ENCODE data around the gene NCBP1. TPM values are rescaled to one million over a fixed set of nuclear protein-coding genes. Genes with fewer than 3 reads are reported as not detected.
"Not testable (repeated sequence)": the region's sequence is repeated elsewhere in the genome, so short reads cannot be mapped to it uniquely, and the experiment has no call there.

The NCBP1 gene
- total RNA-seq, 2 donors from 2014 or later, result 22.4 to 22.7 TPM

- peak; percentile 54 for DNase-seq
- peak; percentile 70 to 73 for ATAC-seq
These were observed 18.1 kb upstream of the NCBP1 start for GRCh38 chr9:97615439-97616072.

GRCh38 chr9:97617939-97618416 lies 15.6 kb upstream of the NCBP1 start:
- intact Hi-C loops (cut with DNase I), result loop anchor here (5.0 kb wide), 2 partner anchors 151 to 206 kb away; partner anchors contain the start of gene TDRD7 (in 1 of the 2)
- ATAC-seq, result no peak
- DNase-seq, result no peak

More at GRCh38 chr9:97615439-97616072, 18.1 kb upstream of the NCBP1 start:
- intact Hi-C loops (cut with DNase I), result loop anchor here (1.0 to 5.0 kb wide), 3 partner anchors 147 to 203 kb away; partner anchors contain the start of gene TDRD7 (in 1 of the 2)

GRCh38 chr9:97620063-97620462 lies 13.6 kb upstream of the NCBP1 start:
- intact Hi-C loops (cut with DNase I); DNase-seq; ATAC-seq: not testable (repeated sequence)

- DNase-seq; ATAC-seq; intact Hi-C loops (cut with DNase I): not testable (repeated sequence)
These were observed 11.1 kb upstream of the NCBP1 start for GRCh38 chr9:97622483-97622882.

GRCh38 chr9:97623946-97624345 lies 9.7 kb upstream of the NCBP1 start:
- ATAC-seq, result no peak
- intact Hi-C loops (cut with DNase I), result no loop called here
- DNase-seq, result no peak

- intact Hi-C loops (cut with DNase I), result no loop called here
- ATAC-seq (peak; percentile 58 to 67), DNase-seq (no peak)
These were observed 8.0 kb upstream of the NCBP1 start for GRCh38 chr9:97625620-97626019.

GRCh38 chr9:97627624-97628023 lies 6.0 kb upstream of the NCBP1 start:
- intact Hi-C loops (cut with DNase I), result no loop called here
- DNase-seq (no peak), ATAC-seq (no peak)

- intact Hi-C loops (cut with DNase I), result no loop called here
- ATAC-seq (no peak), DNase-seq (no peak)
These were observed 5.0 kb upstream of the NCBP1 start for GRCh38 chr9:97628668-97629067.

- intact Hi-C loops (cut with DNase I), result no loop called here
- no peak for DNase-seq
These were observed 4.5 kb upstream of the NCBP1 start for GRCh38 chr9:97629156-97629555.

GRCh38 chr9:97630591-97630990 lies 3.0 kb upstream of the NCBP1 start:
- DNase-seq (no peak), ATAC-seq (no peak)
- intact Hi-C loops (cut with DNase I), result no loop called here

More at GRCh38 chr9:97629156-97629555, 4.5 kb upstream of the NCBP1 start:
- no peak for ATAC-seq

- DNase-seq, result peak; percentile 67
- ATAC-seq, result peak; percentile 5 to 22
- intact Hi-C loops (cut with DNase I), result no loop called here
These were observed 1.2 kb upstream of the NCBP1 start for GRCh38 chr9:97632248-97632984.

- no peak for DNase-seq
- intact Hi-C loops (cut with DNase I), result no loop called here
- ATAC-seq, result peak in 1 of 2 donors; percentile 6
These were observed 354 bp downstream of the NCBP1 start for GRCh38 chr9:97633859-97634490.

GRCh38 chr9:97635026-97635425 lies 1.4 kb downstream of the NCBP1 start:
- DNase-seq, result no peak
- intact Hi-C loops (cut with DNase I), result no loop called here
- no peak for ATAC-seq

- intact Hi-C loops (cut with DNase I), result no loop called here
- no peak for DNase-seq
- no peak for ATAC-seq
These were observed 3.3 kb downstream of the NCBP1 start for GRCh38 chr9:97636903-97637302.

- ATAC-seq, result no peak
- intact Hi-C loops (cut with DNase I), result no loop called here
- no peak for DNase-seq
These were observed 5.0 kb downstream of the NCBP1 start for GRCh38 chr9:97638666-97639065.

GRCh38 chr9:97640325-97640724 lies 6.7 kb downstream of the NCBP1 start:
- intact Hi-C loops (cut with DNase I), result no loop called here
- no peak for ATAC-seq
- DNase-seq, result no peak

- no peak for DNase-seq
- intact Hi-C loops (cut with DNase I), result no loop called here
These were observed 12.1 kb downstream of the NCBP1 start for GRCh38 chr9:97645720-97646119.

GRCh38 chr9:97647996-97648395 lies 14.4 kb downstream of the NCBP1 start:
- intact Hi-C loops (cut with DNase I), result no loop called here
- DNase-seq, result no peak
- no peak for ATAC-seq

More at GRCh38 chr9:97645720-97646119, 12.1 kb downstream of the NCBP1 start:
- ATAC-seq, result no peak

GRCh38 chr9:97651646-97652045 lies 18.0 kb downstream of the NCBP1 start:
- intact Hi-C loops (cut with DNase I), result no loop called here
- DNase-seq (no peak), ATAC-seq (peak in 1 of 2 donors; percentile 37)

- intact Hi-C loops (cut with DNase I), result no loop called here
These were observed 25.1 kb downstream of the NCBP1 start for GRCh38 chr9:97658707-97659106.

More at GRCh38 chr9:97658707-97659106, 25.1 kb downstream of the NCBP1 start:
- no peak for ATAC-seq
- no peak for DNase-seq

Measured in left cardiac atrium (tissue), 4 donors.